GM19351 (cell line): Measurements from ENCODE around the gene TMEM8B.
"Not testable (repeated sequence)": the region's sequence is repeated elsewhere in the genome, so short reads cannot be mapped to it uniquely, and the experiment has no call there.

Source experiments
- ATAC-seq: cut with Tn5 transposase; IDR thresholded peaks from one replicate; pipeline ENCODE4 v1.9.1; 2021; ENCODE audit warnings: mild to moderate bottlenecking, moderate library complexity; ENCODE audit not compliant: unreplicated experiment

TMEM8B gene

GRCh38 chr9:35905912-35906679, 77.1 kb downstream of the TMEM8B start, which contains the start of gene HRCT1:
TSS of gene HRCT1 (plus strand) at chr9:35906202. CDS start at chr9:35906288, 86 bp downstream.
- no peak for ATAC-seq

- no peak for ATAC-seq
These were observed 78.1 kb downstream of the TMEM8B start for GRCh38 chr9:35906923-35907699.

- ATAC-seq, result no peak
These were observed 78.9 kb downstream of the TMEM8B start for GRCh38 chr9:35907711-35908503.

GRCh38 chr9:35908504-35909125, 79.6 kb downstream of the TMEM8B start:
- ATAC-seq, result no peak

DNA sequence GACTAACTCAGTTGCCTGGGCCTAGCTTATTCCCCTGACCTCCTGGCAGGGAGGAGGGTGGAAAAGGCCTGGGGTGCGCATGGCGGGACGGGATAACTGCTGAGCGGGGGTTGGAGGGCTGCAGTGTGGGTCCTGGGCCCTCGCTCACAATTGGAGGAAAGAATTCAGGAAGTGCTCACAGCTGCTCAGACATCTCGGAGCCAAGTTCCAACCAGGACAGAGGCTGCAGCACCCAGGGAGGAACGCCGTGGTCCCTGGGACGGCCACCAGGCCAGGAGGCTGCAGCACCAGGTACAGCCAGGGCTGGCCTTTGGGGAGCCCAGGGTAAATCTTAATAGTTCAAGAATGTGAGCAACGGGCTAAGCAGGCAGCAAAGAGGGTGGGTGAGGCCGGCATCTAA, 80.2 kb downstream of the TMEM8B start, which contains the start of gene SPAAR:
Gene SPAAR, plus strand, starts transcription at position 217 of the 400 bp plus-strand sequence. CDS start 974 bp downstream, outside the sequence.
- ATAC-seq, result no peak

- ATAC-seq, result no peak
These were observed 80.9 kb downstream of the TMEM8B start for GRCh38 chr9:35909687-35910612.

- ATAC-seq, result no peak
These were observed 81.8 kb downstream of the TMEM8B start for GRCh38 chr9:35910613-35911359.

GRCh38 chr9:35911690-35912089, 82.7 kb downstream of the TMEM8B start:
- no peak for ATAC-seq

- ATAC-seq, result no peak
These were observed 83.9 kb downstream of the TMEM8B start for GRCh38 chr9:35912791-35913400.

- ATAC-seq, result not testable (repeated sequence)
These were observed 84.4 kb downstream of the TMEM8B start for GRCh38 chr9:35913429-35913828.

GRCh38 chr9:35914301-35914807, 85.3 kb downstream of the TMEM8B start:
- no peak for ATAC-seq
